Activated CD4-positive, alpha-beta T cell treated with anti-CD3 and anti-CD28 coated beads, Interleukin-2, amount 10 ng/mL, durations not matched to agents 24 days and 14 days (primary cell): ENCODE results near the gene LIN54. TPM values are rescaled to one million over a fixed set of nuclear protein-coding genes. Genes with fewer than 3 reads are reported as not detected.
A peak's percentile ranks its signal among the peaks of the same experiment; 100 is the strongest.
"Not testable (repeated sequence)": the region's sequence is repeated elsewhere in the genome, so short reads cannot be mapped to it uniquely, and the experiment has no call there.

Experiments
- DNase-seq: peaks from one replicate; pipeline ENCODE4 v3.0.0; 2022
- H3K27ac Mint-ChIP-seq: one replicate; pipeline ENCODE4 v1.8.0; 2022; ENCODE audit warnings: mild to moderate bottlenecking, mixed read lengths
- H3K27me3 Mint-ChIP-seq: one replicate; pipeline ENCODE4 v1.8.0; 2022; ENCODE audit warnings: mixed read lengths
- H3K36me3 Mint-ChIP-seq: one replicate; pipeline ENCODE4 v1.8.0; 2022; ENCODE audit warnings: low read depth, mild to moderate bottlenecking, mixed read lengths
- H3K4me1 Mint-ChIP-seq: one replicate; pipeline ENCODE4 v1.8.0; 2021; ENCODE audit warnings: mixed read lengths
- H3K4me3 Mint-ChIP-seq: one replicate; pipeline ENCODE4 v1.8.0; 2022; ENCODE audit warnings: mild to moderate bottlenecking, moderate library complexity, mixed read lengths
- H3K9me3 Mint-ChIP-seq: one replicate; pipeline ENCODE4 v1.8.0; 2021; ENCODE audit warnings: mixed read lengths
- intact Hi-C: fragments of 100-400 bp; cut with micrococcal nuclease; formaldehyde crosslinking; loops from one replicate; pipeline ENCODE4 v1.15.1; 2023
- total RNA-seq: library from RNA; stranded (reverse); gene quantifications from 2 replicates; pipeline ENCODE4 v1.2.3, GENCODE V29; 2022

The LIN54 gene
- total RNA-seq, 1 donor from 2014 or later: 25.4 TPM

DNA sequence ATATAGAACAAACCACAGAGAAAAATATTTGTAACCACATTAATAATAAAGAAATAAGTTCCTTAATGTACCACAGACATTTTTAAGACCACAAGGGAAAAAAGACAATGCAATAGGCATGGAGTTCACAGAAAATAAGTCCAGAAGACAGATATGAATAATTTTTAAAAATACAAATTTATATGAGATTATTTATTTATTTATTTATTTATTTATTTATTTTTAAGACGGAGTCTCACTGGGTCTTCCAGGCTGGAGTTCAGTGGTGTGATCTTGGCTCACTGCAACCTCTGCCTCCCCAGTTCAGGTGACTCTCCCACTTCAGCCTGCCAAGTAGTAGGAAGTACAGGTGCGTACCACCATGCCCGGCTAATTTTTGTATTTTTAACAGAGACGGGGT lies 56.4 kb downstream of the LIN54 start:
- Mint-ChIP-seq H3K4me1 (peaks cover 11% of the 10 kb centered on the region), H3K27me3 (no peaks in the 10 kb centered on the region), H3K36me3 (peaks cover 28% of the 10 kb centered on the region), H3K9me3 (no peaks in the 10 kb centered on the region), H3K4me3 (no peak overlapping the region), H3K27ac (no peak overlapping the region)
- DNase-seq: no peak
- intact Hi-C loops: no loop called here

GRCh38 chr4:82951196-82951595 lies 59.4 kb downstream of the LIN54 start:
- peaks cover 29% of the 10 kb centered on the region for H3K36me3 Mint-ChIP-seq
- H3K27ac Mint-ChIP-seq: no peak overlapping the region
- no peak for DNase-seq
- H3K9me3 Mint-ChIP-seq: no peaks in the 10 kb centered on the region
- H3K27me3 Mint-ChIP-seq: no peaks in the 10 kb centered on the region
- peaks cover 3% of the 10 kb centered on the region for H3K4me1 Mint-ChIP-seq
- intact Hi-C loops: no loop called here
- no peak overlapping the region for H3K4me3 Mint-ChIP-seq

DNA sequence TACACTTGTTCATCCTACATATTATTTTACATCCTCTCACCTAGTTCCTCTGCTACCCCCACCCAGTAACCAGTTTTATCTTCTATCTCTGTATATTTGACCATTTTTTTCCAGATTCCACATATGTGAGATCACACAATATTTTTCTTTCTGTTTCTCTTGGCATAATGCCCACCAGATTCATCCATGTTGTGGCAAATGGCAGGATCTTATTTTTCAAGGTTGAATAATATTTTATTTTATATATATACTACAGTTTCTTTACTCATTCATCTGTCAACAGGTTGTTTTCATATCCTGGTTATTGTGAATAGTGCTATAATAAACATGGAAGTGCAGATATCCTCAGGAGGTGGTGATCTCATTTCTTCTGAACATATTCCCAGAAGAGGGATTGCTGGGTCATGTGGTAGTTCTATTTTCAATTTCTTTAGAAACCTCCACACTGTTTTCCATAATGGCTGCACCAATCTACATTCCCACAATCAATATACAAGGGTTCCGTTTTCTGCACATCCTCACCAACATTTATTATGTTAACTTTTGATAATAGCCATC lies 61.9 kb downstream of the LIN54 start:
- peaks cover 32% of the 10 kb centered on the region for H3K36me3 Mint-ChIP-seq
- intact Hi-C loops: no loop called here
- peaks cover 3% of the 10 kb centered on the region for H3K9me3 Mint-ChIP-seq
- H3K4me3 Mint-ChIP-seq: no peak overlapping the region
- no peaks in the 10 kb centered on the region for H3K27me3 Mint-ChIP-seq
- peaks cover 3% of the 10 kb centered on the region for H3K4me1 Mint-ChIP-seq
- H3K27ac Mint-ChIP-seq: no peak overlapping the region
- peak; percentile 6 for DNase-seq

GRCh38 chr4:82947498-82947897 lies 63.1 kb downstream of the LIN54 start:
- Mint-ChIP-seq H3K27ac (no peak overlapping the region), H3K9me3 (peaks cover 5% of the 10 kb centered on the region), H3K27me3 (no peaks in the 10 kb centered on the region), H3K4me1 (peaks cover 5% of the 10 kb centered on the region), H3K4me3 (no peak overlapping the region), H3K36me3 (peaks cover 31% of the 10 kb centered on the region)
- intact Hi-C loops: no loop called here
- no peak for DNase-seq

DNA sequence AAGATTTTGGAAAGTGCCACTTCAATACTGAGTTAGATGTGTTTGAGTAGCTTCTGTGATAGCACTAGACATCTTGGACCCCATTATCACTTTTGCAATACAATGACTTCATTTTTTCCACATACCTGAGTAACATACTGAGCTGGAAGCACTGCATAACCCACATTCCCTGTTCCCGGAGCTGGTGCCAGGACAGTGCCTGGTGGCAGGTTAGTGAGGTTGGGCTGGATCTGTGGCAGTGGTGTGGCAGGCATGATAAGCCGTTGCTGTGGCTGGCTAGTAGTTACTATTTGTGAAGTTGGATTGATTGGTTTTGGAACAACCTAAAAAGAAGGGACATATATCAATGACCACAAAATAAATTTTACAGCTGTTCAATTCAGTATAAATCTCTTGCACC lies 71.2 kb downstream of the LIN54 start:
- no peak overlapping the region for H3K4me3 Mint-ChIP-seq
- peaks cover 45% of the 10 kb centered on the region for H3K36me3 Mint-ChIP-seq
- H3K9me3 Mint-ChIP-seq: peaks cover 3% of the 10 kb centered on the region
- no peak overlapping the region for H3K27ac Mint-ChIP-seq
- DNase-seq: peak; percentile 53
- peaks cover 3% of the 10 kb centered on the region for H3K4me1 Mint-ChIP-seq
- H3K27me3 Mint-ChIP-seq: no peaks in the 10 kb centered on the region
- intact Hi-C loops: no loop called here

DNA sequence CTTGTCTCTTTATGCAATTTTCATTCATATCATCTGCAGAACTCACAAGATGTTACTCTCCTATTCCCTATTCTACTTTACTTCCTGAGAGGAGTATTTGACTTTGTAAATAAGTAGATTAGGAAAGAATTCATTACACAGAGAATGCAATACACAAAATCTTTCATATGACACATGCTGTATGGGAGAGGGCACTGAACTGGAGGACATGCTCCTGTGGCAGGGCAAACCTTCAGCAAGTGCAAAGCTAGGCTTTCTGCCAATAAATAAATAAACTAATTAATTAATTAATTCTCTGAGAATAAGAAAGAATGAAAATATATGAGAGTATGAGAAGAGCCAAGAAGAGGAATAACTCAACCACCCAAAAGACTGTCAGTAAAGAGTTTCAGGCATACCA lies 76.2 kb downstream of the LIN54 start:
- no peak for DNase-seq
- Mint-ChIP-seq H3K4me1 (no peaks in the 10 kb centered on the region), H3K27ac (no peak overlapping the region), H3K27me3 (no peaks in the 10 kb centered on the region), H3K36me3 (peaks cover 53% of the 10 kb centered on the region), H3K4me3 (no peak overlapping the region), H3K9me3 (no peaks in the 10 kb centered on the region)
- intact Hi-C loops: no loop called here

GRCh38 chr4:82930848-82931755 lies 79.5 kb downstream of the LIN54 start:
- H3K27ac Mint-ChIP-seq: no peak overlapping the region
- no peak for DNase-seq
- no peaks in the 10 kb centered on the region for H3K4me1 Mint-ChIP-seq
- H3K4me3 Mint-ChIP-seq: no peak overlapping the region
- no peaks in the 10 kb centered on the region for H3K9me3 Mint-ChIP-seq
- no peaks in the 10 kb centered on the region for H3K27me3 Mint-ChIP-seq
- intact Hi-C loops: no loop called here
- H3K36me3 Mint-ChIP-seq: peaks cover 42% of the 10 kb centered on the region

- Mint-ChIP-seq H3K27me3 (no peaks in the 10 kb centered on the region), H3K36me3 (peaks cover 14% of the 10 kb centered on the region), H3K27ac (peak overlapping the region; percentile 25), H3K9me3 (no peaks in the 10 kb centered on the region), H3K4me3 (no peak overlapping the region), H3K4me1 (no peaks in the 10 kb centered on the region)
- no peak for DNase-seq
- intact Hi-C loops: no loop called here
Measured at GRCh38 chr4:82921795-82922194, 88.8 kb downstream of the LIN54 start.

- H3K4me1 Mint-ChIP-seq: no peaks in the 10 kb centered on the region
- intact Hi-C loops: no loop called here
- DNase-seq: no peak
- H3K27ac Mint-ChIP-seq: no peak overlapping the region
- H3K4me3 Mint-ChIP-seq: no peak overlapping the region
- H3K27me3 Mint-ChIP-seq: no peaks in the 10 kb centered on the region
- H3K36me3 Mint-ChIP-seq: peaks cover 11% of the 10 kb centered on the region
- no peaks in the 10 kb centered on the region for H3K9me3 Mint-ChIP-seq
Measured at GRCh38 chr4:82919386-82919785, 91.2 kb downstream of the LIN54 start.

DNA sequence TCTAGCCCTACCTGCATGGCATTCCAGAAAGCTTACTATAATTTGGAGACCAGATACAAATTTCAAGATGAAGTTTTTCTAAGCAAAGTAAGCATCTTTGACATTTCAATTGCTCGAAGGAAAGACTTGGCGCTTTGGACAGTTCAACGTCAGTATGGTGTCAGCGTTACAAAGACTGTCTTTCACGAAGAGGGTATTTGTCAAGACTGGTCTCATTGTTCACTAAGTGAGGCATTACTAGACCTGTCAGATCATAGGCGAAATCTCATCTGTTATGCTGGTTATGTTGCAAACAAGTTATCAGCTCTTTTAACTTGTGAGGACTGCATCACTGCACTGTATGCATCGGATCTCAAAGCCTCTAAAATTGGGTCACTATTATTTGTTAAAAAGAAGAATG lies 92.5 kb downstream of the LIN54 start:
- Mint-ChIP-seq H3K9me3 (no peaks in the 10 kb centered on the region), H3K36me3 (peaks cover 9% of the 10 kb centered on the region), H3K4me1 (no peaks in the 10 kb centered on the region), H3K27ac (no peak overlapping the region), H3K27me3 (no peaks in the 10 kb centered on the region), H3K4me3 (no peak overlapping the region)
- DNase-seq: no peak
- intact Hi-C loops: no loop called here

- DNase-seq, H3K4me3 Mint-ChIP-seq, H3K27me3 Mint-ChIP-seq, H3K4me1 Mint-ChIP-seq, H3K36me3 Mint-ChIP-seq, intact Hi-C loops, H3K9me3 Mint-ChIP-seq, H3K27ac Mint-ChIP-seq: not testable (repeated sequence)
Measured at GRCh38 chr4:82913968-82914367, 96.7 kb downstream of the LIN54 start.

GRCh38 chr4:82913305-82913704 lies 97.3 kb downstream of the LIN54 start:
- Mint-ChIP-seq H3K27me3 (no peaks in the 10 kb centered on the region), H3K36me3 (peaks cover 6% of the 10 kb centered on the region), H3K4me1 (no peaks in the 10 kb centered on the region), H3K9me3 (no peaks in the 10 kb centered on the region), H3K27ac (no peak overlapping the region), H3K4me3 (no peak overlapping the region)
- no peak for DNase-seq
- intact Hi-C loops: no loop called here

- no peak overlapping the region for H3K27ac Mint-ChIP-seq
- peaks cover 10% of the 10 kb centered on the region for H3K4me1 Mint-ChIP-seq
- intact Hi-C loops: no loop called here
- no peak for DNase-seq
- H3K4me3 Mint-ChIP-seq: no peak overlapping the region
- H3K36me3 Mint-ChIP-seq: peaks cover 10% of the 10 kb centered on the region
- H3K27me3 Mint-ChIP-seq: peaks cover 2% of the 10 kb centered on the region
- no peaks in the 10 kb centered on the region for H3K9me3 Mint-ChIP-seq
Measured at GRCh38 chr4:82909326-82909725, 101.3 kb downstream of the LIN54 start.

- intact Hi-C loops: no loop called here
Measured at GRCh38 chr4:82906469-82906868, 104.2 kb downstream of the LIN54 start.

More at GRCh38 chr4:82906469-82906868, 104.2 kb downstream of the LIN54 start:
- no peaks in the 10 kb centered on the region for H3K9me3 Mint-ChIP-seq
- H3K27ac Mint-ChIP-seq: no peak overlapping the region
- H3K4me1 Mint-ChIP-seq: peaks cover 22% of the 10 kb centered on the region
- DNase-seq: no peak
- peaks cover 2% of the 10 kb centered on the region for H3K27me3 Mint-ChIP-seq
- peaks cover 13% of the 10 kb centered on the region for H3K36me3 Mint-ChIP-seq
- no peak overlapping the region for H3K4me3 Mint-ChIP-seq
